ENCODE data around the gene ANKLE1.
"Not testable (repeated sequence)": the region's sequence is repeated elsewhere in the genome, so short reads cannot be mapped to it uniquely, and the experiment has no call there.

The ANKLE1 gene

GRCh38 chr19:17248011-17248776 lies 33.5 kb upstream of the ANKLE1 start:
- no peak for DNase-seq

- no peak for DNase-seq
These were observed 31.7 kb upstream of the ANKLE1 start for GRCh38 chr19:17249887-17250548.

GRCh38 chr19:17254636-17255035 lies 27.1 kb upstream of the ANKLE1 start:
- no peak for DNase-seq

GRCh38 chr19:17255150-17255621 lies 26.5 kb upstream of the ANKLE1 start:
- no peak for DNase-seq

- no peak for DNase-seq
These were observed 25.6 kb upstream of the ANKLE1 start for GRCh38 chr19:17256130-17256529.

DNA sequence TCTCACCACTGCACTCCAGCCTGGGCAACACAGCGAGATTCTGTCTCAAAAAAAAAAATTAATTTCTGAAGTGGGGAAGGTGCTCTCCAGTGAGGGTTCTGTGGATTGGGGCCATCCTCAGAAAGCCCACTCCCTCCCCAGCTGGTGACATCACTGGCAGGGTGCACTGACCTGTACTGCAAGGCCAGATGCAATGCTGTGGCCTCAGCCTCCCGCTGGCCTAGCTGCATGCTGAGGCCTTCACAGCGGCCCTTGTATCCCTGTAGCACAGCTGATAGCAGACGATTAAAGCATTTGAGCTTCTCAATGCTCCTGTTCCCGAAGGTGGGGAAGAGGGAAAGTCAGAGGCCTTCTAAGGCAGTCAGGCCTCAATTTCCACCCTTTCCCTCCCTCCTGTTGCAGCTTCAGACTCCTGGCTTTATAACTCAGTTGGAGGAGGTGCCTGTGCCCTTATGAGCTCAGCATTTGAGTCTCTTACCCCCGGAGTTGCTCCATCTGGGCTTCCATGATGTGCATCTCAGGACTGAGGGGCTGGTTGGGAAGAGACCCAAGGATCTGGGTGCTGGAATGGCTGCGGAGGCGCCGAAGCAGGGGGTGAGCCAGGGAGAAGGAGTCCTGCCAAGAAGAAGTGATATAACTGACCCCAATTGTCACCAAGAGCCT lies 22.5 kb upstream of the ANKLE1 start:
- DNase-seq = no peak

GRCh38 chr19:17259934-17260333 lies 21.8 kb upstream of the ANKLE1 start:
- DNase-seq = no peak

- DNase-seq = peak; percentile 64
These were observed 20.8 kb upstream of the ANKLE1 start for GRCh38 chr19:17260842-17261325.

DNA sequence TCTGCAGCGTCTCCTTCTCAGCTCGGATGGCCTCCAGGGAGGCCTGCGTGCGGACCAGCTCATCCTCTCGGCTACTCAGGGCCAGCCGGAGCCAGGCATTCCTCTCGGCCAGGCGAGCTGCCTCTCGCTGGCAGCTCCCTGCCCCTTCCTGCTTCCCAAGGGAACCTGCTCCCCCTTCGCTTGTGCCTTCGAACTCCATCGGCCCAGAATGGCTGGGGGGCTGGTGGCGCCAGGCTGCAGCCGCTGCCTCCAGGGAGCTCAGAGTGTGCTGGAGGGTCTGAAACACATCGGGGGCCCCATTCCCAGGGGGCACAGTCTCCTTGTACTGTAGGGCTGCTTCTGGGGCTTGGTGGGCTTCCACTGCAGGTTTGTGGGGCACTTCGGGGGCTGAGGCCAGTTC lies 19.1 kb upstream of the ANKLE1 start:
- DNase-seq = no peak

DNA sequence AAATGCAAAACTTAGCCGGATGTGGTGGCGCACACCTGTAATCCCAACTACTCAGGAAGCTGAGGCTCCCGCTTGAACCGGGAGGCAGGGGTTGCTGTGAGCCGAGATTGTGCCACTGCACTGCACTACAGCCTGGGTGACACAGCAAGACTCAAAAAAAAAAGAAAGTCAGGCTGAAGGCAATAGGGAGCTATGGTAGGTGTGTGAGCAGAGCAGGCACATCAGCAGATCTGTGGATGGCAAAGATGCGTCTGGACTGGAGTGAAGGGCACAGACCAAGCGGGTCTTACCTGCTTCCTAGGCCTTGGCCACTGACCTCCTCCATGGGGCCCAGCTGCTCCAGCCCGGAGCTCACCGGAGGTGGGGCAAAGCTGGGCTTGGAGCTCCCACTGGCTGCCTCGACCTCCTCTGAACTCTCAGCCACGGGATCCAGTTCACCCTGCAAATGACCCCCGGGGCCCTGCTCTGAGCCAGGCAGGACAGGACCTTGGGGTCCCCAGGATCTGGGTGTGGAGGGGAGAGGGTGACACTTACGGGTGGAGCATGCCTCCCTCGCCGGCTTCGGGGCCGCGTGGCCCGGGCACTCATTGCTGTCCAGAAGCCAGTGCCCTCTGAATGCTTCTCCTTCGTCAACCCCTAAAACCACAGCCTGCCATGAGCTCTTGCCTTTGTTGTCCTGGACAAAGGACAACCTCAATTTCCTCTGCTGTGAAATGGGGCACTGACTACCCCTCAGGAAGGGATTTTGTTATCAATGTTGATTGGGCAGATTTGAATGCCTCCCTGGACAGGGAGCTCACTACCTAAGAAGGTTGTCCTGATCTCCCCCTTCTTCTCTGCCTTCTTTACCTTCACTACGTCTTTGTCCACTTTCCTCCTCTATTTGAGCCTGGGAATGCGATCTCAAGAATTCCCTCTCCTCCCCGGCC lies 17.7 kb upstream of the ANKLE1 start:
- no peak for DNase-seq

DNA sequence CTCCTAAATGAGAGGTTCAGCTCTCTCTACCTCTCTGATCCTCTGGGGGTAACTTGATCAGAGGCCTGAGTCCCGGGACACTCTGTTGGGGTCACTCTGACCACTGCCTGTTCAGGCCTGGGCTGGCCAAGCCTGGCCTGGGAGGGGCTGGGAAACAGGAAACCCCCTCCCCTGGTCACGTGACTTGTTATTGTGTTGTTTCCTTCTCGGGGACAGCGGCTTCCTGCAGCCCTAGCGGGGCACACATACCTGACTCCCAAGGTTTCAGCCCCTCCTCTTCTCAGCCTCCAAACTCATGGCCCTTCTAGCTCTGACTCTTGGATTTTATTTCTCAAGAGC lies 17.1 kb upstream of the ANKLE1 start, which contains the start of gene USHBP1:
TSS of gene USHBP1 (minus strand) at position 105 of the 339 bp plus-strand sequence. CDS start 446 bp downstream, outside the sequence.
- DNase-seq = no peak

- no peak for DNase-seq
These were observed 15.7 kb upstream of the ANKLE1 start for GRCh38 chr19:17266026-17266425.

DNA sequence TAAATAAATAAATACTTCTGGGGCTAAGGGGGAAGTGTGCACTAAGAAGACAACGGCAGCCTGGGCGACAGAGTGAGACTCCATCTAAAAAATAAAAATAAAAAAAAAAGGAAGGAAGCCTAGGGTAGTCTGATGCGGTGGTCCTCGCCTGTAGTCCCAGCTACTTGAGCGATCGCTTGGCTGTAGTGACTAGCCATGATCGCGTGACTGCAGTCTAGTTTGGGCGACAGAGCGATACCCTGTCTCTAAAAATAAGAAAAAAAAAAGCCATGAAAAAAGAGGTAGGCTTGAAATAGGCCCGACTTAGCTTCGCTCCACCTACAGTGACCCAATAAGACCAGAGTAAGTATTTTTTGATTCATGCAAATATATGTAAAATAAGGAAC lies 15.1 kb upstream of the ANKLE1 start:
- DNase-seq = no peak

DNA sequence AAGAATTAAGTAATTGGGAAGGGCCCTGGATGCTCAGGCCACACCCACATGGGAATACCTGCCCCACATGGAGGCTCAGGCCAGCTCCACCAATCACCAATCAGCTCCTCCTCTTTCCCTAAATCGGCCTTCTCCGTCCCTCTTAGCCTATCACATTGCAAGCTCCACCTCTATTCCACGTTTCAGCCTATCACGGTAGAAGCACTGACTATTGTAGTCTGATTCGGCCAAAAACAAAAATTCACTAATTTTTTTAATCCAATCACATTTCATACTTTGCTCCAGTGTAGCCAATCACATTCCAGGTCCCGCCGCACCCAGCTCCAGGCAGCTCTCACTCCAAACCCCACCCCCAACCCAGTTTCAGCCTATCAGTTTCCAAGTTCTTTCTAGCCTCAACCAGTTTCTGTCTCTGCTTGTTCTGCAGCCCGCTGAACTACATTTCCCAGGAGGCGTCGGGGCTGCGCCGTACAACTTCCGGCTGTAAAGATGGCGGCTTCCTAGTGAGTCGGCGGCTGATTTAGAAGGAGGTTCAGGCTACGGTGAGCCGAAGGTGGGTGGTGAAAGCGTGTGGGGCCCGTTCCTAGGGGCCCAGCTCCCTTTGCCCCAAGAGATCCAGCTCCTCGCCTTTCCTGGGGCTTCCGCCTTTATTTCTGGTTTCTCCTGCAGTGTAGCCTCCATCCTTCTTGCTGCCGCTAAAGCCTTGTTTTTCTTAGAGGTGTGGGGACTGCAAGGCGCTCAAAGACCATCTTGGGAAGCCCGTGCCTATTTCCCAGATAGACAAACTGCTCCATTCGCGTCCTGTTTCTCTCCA lies 14.5 kb upstream of the ANKLE1 start, which contains the start of gene BABAM1:
TSS of gene BABAM1 (plus strand) at position 469 of the 814 bp plus-strand sequence. CDS start 1,364 bp downstream, outside the sequence.
- DNase-seq = peak; percentile 99

DNA sequence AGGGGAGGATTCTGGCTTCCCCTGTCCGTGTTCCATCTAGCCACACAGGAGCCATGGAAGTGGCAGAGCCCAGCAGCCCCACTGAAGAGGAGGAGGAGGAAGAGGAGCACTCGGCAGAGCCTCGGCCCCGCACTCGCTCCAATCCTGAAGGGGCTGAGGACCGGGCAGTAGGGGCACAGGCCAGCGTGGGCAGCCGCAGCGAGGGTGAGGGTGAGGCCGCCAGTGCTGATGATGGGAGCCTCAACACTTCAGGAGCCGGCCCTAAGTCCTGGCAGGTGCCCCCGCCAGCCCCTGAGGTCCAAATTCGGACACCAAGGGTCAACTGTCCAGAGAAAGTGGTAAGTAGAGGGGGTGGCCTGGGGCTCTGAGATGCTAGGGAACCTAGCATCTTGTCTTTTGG lies 12.9 kb upstream of the ANKLE1 start:
- DNase-seq = no peak

DNA sequence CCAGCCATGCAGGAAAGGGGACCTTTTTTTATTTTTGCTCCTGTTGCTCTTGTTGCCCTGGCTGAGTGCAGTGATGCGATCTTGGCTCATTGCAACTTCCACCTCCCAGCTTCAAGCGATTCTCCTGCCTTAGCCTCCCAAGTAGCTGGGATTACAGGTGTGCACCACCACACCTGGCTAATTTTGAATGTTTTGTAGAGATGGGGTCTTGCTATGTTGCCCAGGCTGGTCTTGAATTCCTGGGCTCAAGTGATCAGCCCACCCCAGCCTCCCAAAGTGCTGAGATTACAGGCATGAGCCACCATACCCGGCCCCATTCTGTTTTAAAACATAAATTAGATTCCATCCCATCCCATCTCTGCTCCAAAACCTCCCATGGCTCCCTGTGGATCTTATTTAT lies 6.8 kb upstream of the ANKLE1 start:
- not testable (repeated sequence) for DNase-seq

DNA sequence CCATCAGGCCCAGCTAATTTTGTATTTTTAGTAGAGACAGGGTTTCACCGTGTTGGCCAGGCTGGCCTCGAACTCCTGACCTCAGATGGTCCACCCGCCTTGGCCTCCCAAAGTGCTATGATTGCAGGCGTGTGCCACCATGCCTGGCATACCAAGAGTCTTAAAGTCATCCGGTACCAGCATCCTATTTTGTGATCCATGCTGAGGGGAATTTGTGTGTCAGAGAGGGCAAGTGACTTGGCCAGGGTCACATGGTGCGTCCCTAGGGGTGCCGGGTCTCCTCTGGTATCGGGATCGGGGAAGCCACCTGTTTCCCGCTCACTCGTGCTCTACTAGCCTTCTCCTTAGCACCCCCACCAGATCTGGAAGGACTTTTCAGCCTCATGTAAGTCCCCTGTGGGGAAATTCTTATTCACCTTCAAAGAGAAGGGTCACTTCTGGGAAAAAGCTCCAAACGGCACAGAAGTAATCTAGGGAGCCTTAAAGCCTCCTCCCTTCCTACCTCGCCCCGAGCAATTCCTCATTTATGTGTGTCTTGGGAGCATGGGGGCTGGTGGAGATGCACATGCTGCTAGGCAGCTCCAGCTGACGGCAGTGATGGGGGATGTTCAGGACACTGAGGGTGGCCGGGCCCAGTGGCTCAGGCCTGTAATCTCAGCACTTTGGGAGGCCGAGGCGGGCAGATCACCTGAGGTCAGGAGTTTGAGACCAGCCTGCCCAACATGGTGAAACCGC lies 6.1 kb upstream of the ANKLE1 start:
- DNase-seq = no peak

- no peak for DNase-seq
These were observed 2.3 kb upstream of the ANKLE1 start for GRCh38 chr19:17279436-17279835.

DNA sequence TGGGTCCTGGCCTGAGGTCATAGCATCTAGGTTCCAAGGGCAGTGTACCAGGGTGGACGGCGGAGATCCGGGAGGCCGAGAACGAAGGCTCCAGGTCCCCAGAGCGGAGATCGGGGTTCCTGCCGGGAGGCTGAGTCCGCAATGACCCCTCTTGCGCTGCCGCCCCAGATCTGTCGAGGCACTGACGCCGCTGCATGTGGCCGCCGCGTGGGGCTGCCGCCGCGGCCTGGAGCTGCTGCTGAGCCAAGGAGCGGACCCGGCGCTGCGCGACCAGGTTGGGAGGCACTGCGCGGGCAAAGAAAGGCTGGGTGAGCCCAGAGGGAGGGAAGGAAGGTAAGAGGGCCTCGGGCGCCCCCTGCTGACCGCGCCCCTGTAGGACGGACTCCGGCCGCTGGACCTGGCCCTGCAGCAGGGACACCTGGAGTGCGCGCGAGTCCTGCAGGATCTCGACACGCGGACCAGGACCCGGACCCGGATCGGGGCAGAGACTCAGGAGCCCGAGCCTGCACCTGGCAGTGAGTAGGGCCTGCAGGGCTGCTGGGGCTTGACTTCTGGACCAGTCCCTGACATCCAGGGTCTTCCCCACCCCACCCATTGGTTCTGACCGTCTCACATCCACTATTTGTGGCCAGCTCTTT lies 906 bp downstream of the ANKLE1 start:
- peak; percentile 77 for DNase-seq

DNA sequence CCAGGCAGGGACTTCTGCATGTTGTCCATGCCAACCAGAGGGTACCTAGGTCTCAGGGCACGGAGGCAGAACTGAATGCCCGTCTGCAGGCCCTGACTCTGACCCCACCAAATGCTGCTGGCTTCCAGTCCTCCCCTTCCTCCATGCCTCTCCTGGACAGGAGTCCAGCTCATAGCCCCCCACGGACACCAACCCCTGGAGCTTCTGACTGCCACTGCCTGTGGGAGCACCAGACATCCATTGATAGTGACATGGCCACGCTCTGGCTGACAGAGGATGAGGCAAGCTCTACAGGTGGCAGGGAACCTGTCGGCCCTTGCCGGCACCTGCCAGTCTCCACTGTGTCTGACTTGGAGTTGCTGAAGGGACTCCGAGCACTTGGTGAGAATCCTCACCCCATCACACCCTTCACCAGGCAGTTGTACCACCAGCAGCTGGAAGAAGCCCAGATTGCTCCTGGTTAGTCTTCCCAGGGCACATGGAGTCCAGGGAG lies 1.8 kb downstream of the ANKLE1 start:
- no peak for DNase-seq

All from fibroblast of skin of back (primary cell).